Ascending aorta (tissue), 2 donors: ENCODE results near the gene TIPIN. TPM values are rescaled to one million over a fixed set of nuclear protein-coding genes. Genes with fewer than 3 reads are reported as not detected.
"Not testable (repeated sequence)": the region's sequence is repeated elsewhere in the genome, so short reads cannot be mapped to it uniquely, and the experiment has no call there.

Experiments used
- DNase-seq, 2 donors: peaks; one replicate each; pipeline ENCODE4 v3.0.0-alpha.2; 2019; ENCODE audit warnings: low spot score in 2 of 2
- H3K27ac ChIP-seq, 2 donors: fragments of 200-600 bp; sonication (generic); one replicate each; pipeline ENCODE4 v1.5.1; 2016 to 2017; ENCODE audit warnings: mild to moderate bottlenecking in 1 of 2
- H3K27me3 ChIP-seq: fragments of 200-600 bp; sonication (generic); one replicate; pipeline ENCODE4 v1.5.1; 2017
- H3K36me3 ChIP-seq, 2 donors: fragments of 200-600 bp; sonication (generic); one replicate each; pipeline ENCODE4 v1.5.1; 2016
- H3K4me1 ChIP-seq, 2 donors: fragments of 200-600 bp; sonication (generic); one replicate each; pipeline ENCODE4 v1.5.1; 2016 to 2017; ENCODE audit warnings: mild to moderate bottlenecking in 1 of 2
- H3K4me3 ChIP-seq, 2 donors: fragments of 200-600 bp; sonication (generic); one replicate each; pipeline ENCODE4 v1.5.1; 2016 to 2017; ENCODE audit warnings: mild to moderate bottlenecking in 1 of 2
- H3K9me3 ChIP-seq, 2 donors: fragments of 200-600 bp; sonication (generic); one replicate each; pipeline ENCODE4 v1.5.1; 2016
- intact Hi-C: fragments of 100-400 bp; cut with DNase I; formaldehyde crosslinking; loops from one replicate; pipeline ENCODE4 v1.15.1; 2023
- total RNA-seq: library from RNA; depleted of rRNA; stranded (reverse); fragments of >200 nt; gene quantifications from one replicate; pipeline ENCODE4 v1.1.0, GENCODE V29; 2016
- TF ChIP-seq, protein P1 (sequence below), 3 experiments: fragments of 200-600 bp in 2 of 3; fragments of 450-650 bp in 1 of 3; sonication (generic) in 2 of 3; IDR thresholded peaks; one replicate each; pipeline ENCODE4 v1.5.1; 2016 to 2019; ENCODE audit warnings: antibody characterized with exemption in 3 of 3, mild to moderate bottlenecking in 1 of 3, moderate library complexity in 1 of 3

The TIPIN gene
- total RNA-seq, 1 donor from 2014 or later = 6.1 TPM

DNA sequence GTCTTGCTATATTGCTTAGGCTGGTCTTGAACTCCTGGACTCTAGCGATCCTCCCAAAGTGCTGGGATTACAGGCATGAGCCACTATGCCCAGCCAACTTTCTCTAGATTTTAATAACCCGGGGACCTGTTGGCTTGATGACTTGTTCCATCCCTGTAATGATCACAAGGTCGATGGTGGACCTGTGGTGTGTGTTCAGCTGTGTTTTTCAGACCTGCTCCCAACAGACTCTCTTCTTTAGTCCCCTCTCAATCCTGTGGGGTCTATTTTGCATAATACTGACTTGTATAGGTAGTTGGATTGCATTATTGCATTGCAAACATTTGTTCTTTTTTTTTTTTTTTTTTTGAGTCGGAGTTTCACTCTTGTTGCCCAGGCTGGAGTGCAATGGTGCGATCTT is 32.1 kb upstream of the TIPIN start:
- Histone ChIP-seq H3K4me3 (peak overlapping the region in 1 of 2 donors; percentile 99), H3K27ac (no peak overlapping the region), H3K27me3 (no peaks in the 10 kb centered on the region), H3K36me3 (no peaks in the 10 kb centered on the region), H3K4me1 (peaks cover 6 to 12% of the 10 kb centered on the region in 2 donors), H3K9me3 (no peaks in the 10 kb centered on the region)
- TF ChIP-seq, protein P1, sequence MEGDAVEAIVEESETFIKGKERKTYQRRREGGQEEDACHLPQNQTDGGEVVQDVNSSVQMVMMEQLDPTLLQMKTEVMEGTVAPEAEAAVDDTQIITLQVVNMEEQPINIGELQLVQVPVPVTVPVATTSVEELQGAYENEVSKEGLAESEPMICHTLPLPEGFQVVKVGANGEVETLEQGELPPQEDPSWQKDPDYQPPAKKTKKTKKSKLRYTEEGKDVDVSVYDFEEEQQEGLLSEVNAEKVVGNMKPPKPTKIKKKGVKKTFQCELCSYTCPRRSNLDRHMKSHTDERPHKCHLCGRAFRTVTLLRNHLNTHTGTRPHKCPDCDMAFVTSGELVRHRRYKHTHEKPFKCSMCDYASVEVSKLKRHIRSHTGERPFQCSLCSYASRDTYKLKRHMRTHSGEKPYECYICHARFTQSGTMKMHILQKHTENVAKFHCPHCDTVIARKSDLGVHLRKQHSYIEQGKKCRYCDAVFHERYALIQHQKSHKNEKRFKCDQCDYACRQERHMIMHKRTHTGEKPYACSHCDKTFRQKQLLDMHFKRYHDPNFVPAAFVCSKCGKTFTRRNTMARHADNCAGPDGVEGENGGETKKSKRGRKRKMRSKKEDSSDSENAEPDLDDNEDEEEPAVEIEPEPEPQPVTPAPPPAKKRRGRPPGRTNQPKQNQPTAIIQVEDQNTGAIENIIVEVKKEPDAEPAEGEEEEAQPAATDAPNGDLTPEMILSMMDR (IDR thresholded peaks at IDR 0.05) = no peak
- no peak for DNase-seq
- intact Hi-C loops = loop anchor here (10.0 kb wide), 1 partner anchor 466 kb away; no protein-coding TSS in a partner anchor

DNA sequence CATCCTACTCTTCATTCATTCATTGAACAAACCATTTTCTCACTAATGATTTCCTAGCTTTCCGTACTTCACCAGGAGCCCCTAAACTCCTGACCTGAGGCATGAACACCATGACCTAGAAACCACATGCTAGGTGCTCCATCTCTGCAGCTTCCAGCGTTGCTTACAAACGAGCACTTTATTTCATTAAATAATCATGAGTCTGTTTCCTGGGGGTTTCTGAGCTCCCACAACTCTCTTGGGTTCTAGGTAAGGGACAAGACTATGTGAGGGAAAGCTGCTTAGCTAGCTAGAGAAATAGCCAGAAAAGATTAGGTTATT is 31.5 kb upstream of the TIPIN start:
- Histone ChIP-seq H3K9me3 (no peaks in the 10 kb centered on the region), H3K4me3 (peak overlapping the region; percentile 53 to 99), H3K27me3 (no peaks in the 10 kb centered on the region), H3K4me1 (peaks cover 6 to 12% of the 10 kb centered on the region in 2 donors), H3K27ac (peak overlapping the region; percentile 88 to 99), H3K36me3 (no peaks in the 10 kb centered on the region)
- no peak for DNase-seq
- intact Hi-C loops = loop anchor here (10.0 kb wide), 1 partner anchor 467 kb away; no protein-coding TSS in a partner anchor
- TF ChIP-seq, protein P1 (IDR thresholded peaks at IDR 0.05) = peak in 1 of 3 experiments; percentile 2

DNA sequence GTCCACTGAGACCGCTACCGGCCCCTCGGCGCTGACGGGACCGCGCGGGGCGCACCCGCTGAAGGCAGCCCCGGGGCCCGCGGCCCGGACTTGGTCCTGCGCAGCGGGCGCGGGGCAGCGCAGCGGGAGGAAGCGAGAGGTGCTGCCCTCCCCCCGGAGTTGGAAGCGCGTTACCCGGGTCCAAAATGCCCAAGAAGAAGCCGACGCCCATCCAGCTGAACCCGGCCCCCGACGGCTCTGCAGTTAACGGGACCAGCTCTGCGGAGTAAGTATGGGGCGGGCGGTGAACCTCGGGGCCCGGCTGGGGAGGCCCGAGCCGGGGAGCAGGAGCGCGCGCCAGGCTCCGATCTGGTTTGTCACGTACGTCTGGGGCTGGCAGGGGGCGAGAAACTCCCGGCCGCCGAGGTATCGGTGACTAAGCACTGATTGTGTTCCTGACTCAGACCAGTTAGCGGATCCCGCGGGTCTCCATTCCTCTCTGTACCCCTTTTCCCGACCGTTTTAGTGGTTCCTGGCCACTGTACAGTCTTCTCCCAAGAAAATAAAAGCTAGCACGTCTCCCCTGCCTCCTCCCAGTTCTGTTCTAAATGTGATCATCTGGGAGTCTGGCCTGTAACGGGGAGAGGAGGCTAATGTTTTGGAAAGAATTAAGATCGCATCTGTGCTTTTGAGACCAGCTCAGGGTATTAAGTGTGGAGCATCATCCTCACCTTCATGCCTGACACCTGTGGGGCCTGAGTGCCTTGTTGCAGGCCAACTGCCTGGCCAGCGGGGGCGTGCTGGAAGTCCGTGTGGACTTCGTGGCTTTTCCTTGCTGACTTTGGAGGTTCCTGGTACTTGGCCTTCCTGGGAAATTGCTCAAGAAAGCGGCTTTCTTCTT is 30.9 kb upstream of the TIPIN start:
- TF ChIP-seq, protein P1 (IDR thresholded peaks at IDR 0.05) = peak in 2 of 3 experiments; percentile 3 to 20
- Histone ChIP-seq H3K27ac (peak overlapping the region; percentile 88 to 99), H3K4me1 (peaks cover 6 to 12% of the 10 kb centered on the region in 2 donors), H3K4me3 (peak overlapping the region; percentile 53 to 99), H3K36me3 (no peaks in the 10 kb centered on the region), H3K27me3 (no peaks in the 10 kb centered on the region), H3K9me3 (no peaks in the 10 kb centered on the region)
- DNase-seq = peak; percentile 30 to 81
- intact Hi-C loops = loop anchor here (2.0 to 10.0 kb wide), 2 partner anchors 117 to 467 kb away; partner anchors contain the start of genes RPL4 and ZWILCH

DNA sequence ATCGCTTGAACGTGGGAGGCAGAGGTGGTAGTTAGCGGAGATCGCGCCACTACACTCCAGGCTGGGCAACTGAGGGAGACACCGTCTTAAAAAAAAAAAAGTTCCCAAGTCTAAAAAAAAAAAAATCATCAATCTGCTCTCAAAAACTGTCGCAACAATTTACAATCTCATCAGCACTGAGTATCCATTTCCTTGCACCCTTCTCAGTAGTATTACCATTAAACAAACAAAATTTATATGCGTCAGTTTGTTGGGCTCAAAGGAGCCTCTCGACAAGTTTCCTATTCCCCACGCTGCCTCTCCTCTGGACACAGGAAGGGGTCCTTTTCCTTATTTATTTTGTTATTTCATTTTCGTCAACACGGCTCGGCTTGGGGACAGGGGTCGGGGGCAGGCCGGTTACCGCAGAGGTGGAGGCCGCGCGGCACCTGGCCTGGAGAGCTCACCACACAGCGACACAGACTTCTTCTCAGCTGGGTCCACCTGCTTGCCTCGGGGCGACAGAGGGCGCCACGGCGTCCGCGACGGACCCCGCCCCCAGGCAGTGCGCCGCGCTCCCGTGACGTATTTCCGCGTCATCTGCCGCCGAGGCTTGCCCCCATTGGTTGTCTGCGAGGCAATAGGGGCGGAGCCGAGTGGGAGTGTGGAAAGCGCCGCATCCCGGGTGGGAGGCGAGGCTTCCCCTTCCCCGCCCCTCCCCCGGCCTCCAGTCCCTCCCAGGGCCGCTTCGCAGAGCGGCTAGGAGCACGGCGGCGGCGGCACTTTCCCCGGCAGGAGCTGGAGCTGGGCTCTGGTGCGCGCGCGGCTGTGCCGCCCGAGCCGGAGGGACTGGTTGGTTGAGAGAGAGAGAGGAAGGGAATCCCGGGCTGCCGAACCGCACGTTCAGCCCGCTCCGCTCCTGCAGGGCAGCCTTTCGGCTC is 30.0 kb upstream of the TIPIN start, which contains the start of gene MAP2K1:
Gene MAP2K1 (plus strand): TSS at position 709 of the 920 bp plus-strand sequence. CDS start 436 bp downstream, outside the sequence.
- intact Hi-C loops = loop anchor here (1.0 to 10.0 kb wide), 4 partner anchors 30 to 468 kb away; partner anchors contain the start of genes RPL4, SNAPC5, TIPIN and ZWILCH
- Histone ChIP-seq H3K36me3 (no peaks in the 10 kb centered on the region), H3K4me3 (peak within 1 kb of the TSS; percentile 53 to 99), H3K27ac (peak within 1 kb of the TSS; percentile 88 to 99), H3K27me3 (no peaks in the 10 kb centered on the region), H3K4me1 (peaks cover 6 to 10% of the 10 kb centered on the region in 2 donors), H3K9me3 (no peaks in the 10 kb centered on the region)
- TF ChIP-seq, protein P1 (IDR thresholded peaks at IDR 0.05) = peak; percentile 58 to 89 (median 78)
- peak; percentile 93 to 99 for DNase-seq

DNA sequence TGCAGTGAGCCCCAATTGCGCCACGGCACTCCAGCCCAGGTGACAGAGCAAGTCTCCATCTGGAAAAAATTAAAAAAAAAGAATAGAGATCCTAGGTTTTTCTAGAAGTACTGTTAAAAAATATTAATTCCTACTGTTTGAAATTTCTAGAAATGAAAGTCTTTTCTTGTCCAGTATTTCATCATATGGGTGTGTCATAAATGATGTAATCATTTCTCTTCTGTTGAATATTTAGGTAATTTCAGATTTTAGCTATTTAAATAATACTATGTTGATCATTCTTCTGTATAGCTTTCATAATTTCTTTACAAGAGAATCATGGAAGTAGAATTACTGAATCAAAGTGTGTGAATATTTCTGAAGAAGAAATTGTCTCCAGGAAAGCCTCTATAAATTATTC is 24.9 kb upstream of the TIPIN start:
- not testable (repeated sequence) for H3K4me3 ChIP-seq, DNase-seq, H3K27me3 ChIP-seq, H3K4me1 ChIP-seq, H3K36me3 ChIP-seq, H3K27ac ChIP-seq, H3K9me3 ChIP-seq
- intact Hi-C loops = loop anchor here (10.0 kb wide), 1 partner anchor 473 kb away; no protein-coding TSS in a partner anchor
